ENCODE data around the gene TPK1.
"Not testable (repeated sequence)": the region's sequence is repeated elsewhere in the genome, so short reads cannot be mapped to it uniquely, and the experiment has no call there.

The TPK1 gene

GRCh38 chr7:144641389-144642044 lies 194.3 kb downstream of the TPK1 start:
- no peak for DNase-seq

- DNase-seq, result no peak
These were observed 203.1 kb downstream of the TPK1 start for GRCh38 chr7:144632724-144633123.

DNA sequence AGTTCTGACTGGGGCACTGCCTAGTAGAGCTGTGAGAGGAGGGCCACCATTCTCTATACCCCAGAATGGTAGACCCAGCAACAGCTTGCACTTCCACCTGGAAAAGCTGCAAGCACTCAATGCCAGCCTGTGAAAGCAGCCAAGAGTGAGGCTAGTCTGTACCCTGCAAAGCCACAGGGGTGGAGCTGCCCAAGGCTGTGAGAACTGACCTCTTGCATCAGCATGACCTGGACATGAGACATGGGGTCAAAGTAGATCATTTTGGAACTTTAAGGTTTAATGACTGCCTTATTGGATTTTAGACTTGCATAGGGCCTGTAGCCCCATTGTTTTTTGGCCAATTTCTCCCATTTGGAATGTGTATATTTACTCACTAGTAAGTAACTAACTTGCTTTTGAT lies 206.3 kb downstream of the TPK1 start:
- no peak for DNase-seq

DNA sequence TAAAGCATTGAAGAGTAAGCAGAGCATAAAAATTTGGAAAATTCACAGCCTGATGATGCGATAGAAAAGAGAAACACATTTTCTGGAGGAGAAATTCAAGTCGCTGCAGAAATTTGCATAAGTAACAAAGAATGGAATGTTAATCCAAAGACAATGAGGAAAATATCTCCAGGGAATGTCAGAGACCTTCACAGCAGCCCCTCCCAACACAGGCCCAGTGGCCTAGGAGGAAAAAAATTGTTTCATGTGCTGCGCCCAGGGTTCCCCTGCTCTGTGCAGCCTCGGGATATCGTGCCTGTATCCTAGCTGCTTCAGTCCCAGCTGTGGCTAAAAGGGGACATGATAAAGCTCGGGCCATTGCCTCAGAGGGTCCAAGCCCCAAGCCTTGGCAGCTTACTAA lies 206.8 kb downstream of the TPK1 start:
- DNase-seq, result no peak

DNA sequence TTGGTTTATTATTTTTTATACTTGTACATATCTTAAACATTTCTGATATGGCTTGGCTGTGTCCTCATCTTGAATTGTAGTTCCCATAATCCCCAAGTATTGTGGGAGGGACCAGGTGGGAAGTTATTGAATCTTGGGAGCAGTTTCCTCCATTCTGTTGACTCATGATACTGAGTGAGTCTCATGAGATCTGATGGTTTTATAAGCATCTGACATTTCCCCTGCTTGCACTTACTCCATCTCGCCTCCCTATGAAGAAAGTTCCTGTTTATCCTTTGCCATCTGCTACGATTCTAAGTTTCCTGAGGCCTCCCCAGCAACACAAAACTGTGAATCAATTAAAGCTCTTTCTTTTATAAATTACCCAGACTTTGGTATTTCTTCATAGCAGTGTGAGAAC lies 207.7 kb downstream of the TPK1 start:
- DNase-seq, result no peak

GRCh38 chr7:144622745-144623144 lies 213.1 kb downstream of the TPK1 start:
- DNase-seq, result no peak

GRCh38 chr7:144606261-144606660 lies 229.6 kb downstream of the TPK1 start:
- DNase-seq, result no peak

GRCh38 chr7:144596953-144597352 lies 238.9 kb downstream of the TPK1 start:
- no peak for DNase-seq

- DNase-seq, result no peak
These were observed 241.3 kb downstream of the TPK1 start for GRCh38 chr7:144594580-144594979.

- DNase-seq, result no peak
These were observed 247.2 kb downstream of the TPK1 start for GRCh38 chr7:144588559-144589051.

- no peak for DNase-seq
These were observed 248.2 kb downstream of the TPK1 start for GRCh38 chr7:144587701-144588100.

- DNase-seq, result no peak
These were observed 251.1 kb downstream of the TPK1 start for GRCh38 chr7:144584726-144585125.

GRCh38 chr7:144579687-144580086 lies 256.2 kb downstream of the TPK1 start:
- no peak for DNase-seq

GRCh38 chr7:144575456-144575855 lies 260.4 kb downstream of the TPK1 start:
- DNase-seq, result no peak

- DNase-seq, result not testable (repeated sequence)
These were observed 261.1 kb downstream of the TPK1 start for GRCh38 chr7:144574753-144575152.

DNA sequence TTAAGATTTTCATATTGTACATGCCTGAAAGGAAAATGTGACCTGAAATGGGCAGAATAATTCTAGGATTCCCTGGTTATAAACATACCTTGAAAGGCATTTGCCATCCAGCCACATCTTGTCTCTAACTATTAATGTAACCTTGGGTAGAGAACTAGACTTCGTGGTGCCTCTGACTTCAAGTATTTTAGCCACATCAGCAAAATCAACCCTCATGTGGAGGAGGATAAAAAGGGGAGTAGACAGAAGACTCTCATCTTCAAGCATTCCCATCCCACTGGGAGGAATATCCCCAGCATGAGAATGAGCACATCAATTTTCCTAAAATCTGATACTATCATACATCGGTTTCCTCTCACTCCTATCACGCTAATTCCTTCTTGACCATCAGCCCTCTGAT lies 267.6 kb downstream of the TPK1 start:
- no peak for DNase-seq

DNA sequence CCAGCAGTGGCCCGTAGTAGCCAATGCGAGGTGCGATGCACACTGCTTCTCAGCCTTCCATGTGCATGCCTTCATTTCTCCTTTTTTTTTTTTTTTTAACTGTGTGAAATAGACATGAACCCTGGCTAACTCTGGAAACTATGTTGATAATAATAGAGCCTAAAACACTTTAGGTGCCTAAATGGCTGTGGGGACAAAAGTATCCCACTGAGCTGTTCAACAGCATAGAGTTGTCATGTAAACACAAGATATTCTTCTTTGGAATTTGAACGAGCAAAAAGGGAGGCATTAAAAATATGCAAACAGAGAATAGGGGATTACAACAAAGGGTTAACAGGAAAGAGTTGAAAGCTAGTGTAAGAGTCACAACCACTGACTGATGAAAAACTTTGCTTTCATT lies 270.3 kb downstream of the TPK1 start:
- no peak for DNase-seq

DNA sequence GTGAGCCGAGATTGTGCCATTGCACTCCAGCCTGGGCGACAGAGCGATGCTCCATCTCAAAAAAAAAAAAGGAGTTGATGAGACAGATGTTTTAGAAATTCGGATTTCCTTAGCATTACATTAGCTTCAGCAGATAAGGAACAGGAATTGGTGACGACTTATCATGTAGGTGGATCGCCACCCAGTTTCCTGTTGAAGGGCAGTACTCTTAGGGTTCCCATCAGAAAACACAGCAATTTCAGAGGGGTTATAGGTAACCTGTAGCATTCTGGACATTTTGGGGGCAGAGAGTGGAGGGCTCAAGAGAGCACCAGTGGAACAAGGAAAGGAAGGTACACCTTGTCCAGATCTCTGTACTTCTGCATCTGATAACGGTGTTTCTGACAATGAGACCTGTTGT lies 286.0 kb downstream of the TPK1 start:
- no peak for DNase-seq

- no peak for DNase-seq
These were observed 287.3 kb downstream of the TPK1 start for GRCh38 chr7:144548556-144548955.

GRCh38 chr7:144547888-144548287 lies 288.0 kb downstream of the TPK1 start:
- DNase-seq, result no peak

- no peak for DNase-seq
These were observed 289.1 kb downstream of the TPK1 start for GRCh38 chr7:144546782-144547181.

DNA sequence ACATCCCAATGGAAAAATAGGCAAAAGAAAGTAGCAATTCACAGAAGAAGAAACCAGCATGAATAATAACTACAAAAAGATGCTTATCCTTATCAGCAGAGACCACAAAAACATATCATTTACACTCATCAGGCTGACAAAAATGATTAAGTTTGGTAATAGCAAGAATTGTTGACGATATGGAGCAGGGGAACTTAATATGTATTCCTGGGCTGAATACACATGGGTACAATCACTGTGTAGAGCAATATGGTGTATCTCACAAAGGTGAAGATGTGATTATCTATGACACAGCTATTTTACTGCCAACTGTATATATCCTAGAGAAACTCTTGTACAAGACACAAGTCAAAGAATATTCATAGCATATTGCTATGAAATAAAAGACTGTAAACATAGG lies 290.5 kb downstream of the TPK1 start:
- DNase-seq, result no peak

GRCh38 chr7:144534655-144535395 lies 301.0 kb downstream of the TPK1 start:
- no peak for DNase-seq

Measured in amygdala (tissue), 56 donors.